ENCODE results near the gene DSCAML1.
"Not testable (repeated sequence)": the region's sequence is repeated elsewhere in the genome, so short reads cannot be mapped to it uniquely, and the experiment has no call there.

The DSCAML1 gene

GRCh38 chr11:117819096-117820040 is 22.4 kb upstream of the DSCAML1 start:
- no peak overlapping the region for H3K4me3 ChIP-seq (ENCODE audit: low read depth, low read length)
- no peak for DNase-seq (ENCODE audit: low read depth)

DNA sequence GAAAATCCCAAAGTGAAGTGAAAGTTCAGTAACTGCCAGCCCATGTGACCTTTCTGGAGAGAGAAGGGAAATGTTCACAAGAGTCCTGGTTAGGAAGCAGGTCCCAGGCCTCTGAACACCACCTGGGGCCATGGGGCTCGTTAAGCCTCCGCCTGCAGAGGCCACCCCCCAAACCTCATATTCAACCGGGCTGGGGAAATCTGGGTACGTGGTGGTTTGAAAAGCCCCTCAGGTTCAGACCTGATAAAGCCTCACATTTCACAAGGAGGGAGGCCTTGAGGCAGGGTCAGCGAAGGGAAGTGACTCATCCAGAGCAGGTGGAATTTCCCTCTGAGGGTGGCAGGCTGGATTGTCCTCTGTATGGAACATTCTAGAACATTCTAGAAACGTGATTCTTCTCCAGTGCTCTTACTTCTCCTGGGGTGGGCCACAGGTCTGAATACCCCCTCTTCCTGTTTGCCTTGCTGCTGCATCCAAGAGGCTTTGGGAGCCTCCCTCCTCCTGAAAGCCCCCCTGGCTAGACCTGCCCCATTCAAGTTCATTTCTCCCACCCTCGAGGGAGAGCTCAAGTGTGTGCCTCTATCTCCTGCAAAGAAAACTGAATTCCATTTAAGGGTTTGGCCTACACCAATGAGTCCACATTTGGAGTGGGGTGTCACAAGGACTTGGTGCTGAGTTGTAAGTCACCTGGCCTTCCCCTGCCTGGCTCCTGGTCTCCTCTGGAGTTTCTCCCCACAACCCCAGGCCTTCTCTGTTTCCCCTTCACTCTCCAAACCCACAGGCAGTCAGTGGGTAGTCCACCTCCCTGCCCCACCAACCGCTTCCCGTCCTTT is 21.2 kb upstream of the DSCAML1 start:
- no peak overlapping the region for H3K4me3 ChIP-seq (ENCODE audit: low read depth, low read length)
- no peak for DNase-seq (ENCODE audit: low read depth)

GRCh38 chr11:117817368-117818040 is 20.5 kb upstream of the DSCAML1 start:
- DNase-seq (ENCODE audit: low read depth), result no peak
- no peak overlapping the region for H3K4me3 ChIP-seq (ENCODE audit: low read depth, low read length)

DNA sequence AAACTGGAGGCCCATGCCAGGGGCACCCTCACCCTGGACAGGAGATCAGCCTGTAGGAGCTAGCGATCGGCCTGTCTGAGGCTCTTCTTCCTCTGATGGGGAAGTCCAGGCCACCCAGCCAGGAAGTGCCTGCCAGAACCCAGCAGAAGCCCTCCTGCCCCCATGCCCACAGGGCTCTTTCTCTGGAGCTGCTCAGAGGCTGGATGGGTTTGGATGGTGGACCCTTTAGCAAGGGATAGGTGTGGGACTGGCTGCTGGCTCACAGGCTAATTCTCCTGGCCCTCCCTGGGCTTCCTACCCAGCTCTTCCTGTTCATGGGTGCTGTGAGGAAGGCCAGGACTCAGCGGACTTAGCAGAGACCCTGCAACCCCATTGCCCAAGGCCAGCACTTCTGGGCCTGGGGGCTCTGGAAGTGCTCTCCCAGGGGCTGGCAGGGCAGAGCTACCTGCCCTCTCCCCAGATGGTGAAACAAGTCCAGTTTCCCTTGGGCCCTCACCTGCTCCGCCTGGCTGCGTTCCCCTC is 19.9 kb upstream of the DSCAML1 start:
- no peak overlapping the region for H3K4me3 ChIP-seq (ENCODE audit: low read depth, low read length)
- DNase-seq (ENCODE audit: low read depth), result no peak

- no peak overlapping the region for H3K4me3 ChIP-seq (ENCODE audit: low read depth, low read length)
- DNase-seq (ENCODE audit: low read depth), result no peak
Measured at GRCh38 chr11:117816151-117816741, 19.2 kb upstream of the DSCAML1 start.

GRCh38 chr11:117815262-117815803 is 18.3 kb upstream of the DSCAML1 start:
- DNase-seq (ENCODE audit: low read depth), result no peak
- H3K4me3 ChIP-seq (ENCODE audit: low read depth, low read length), result no peak overlapping the region

DNA sequence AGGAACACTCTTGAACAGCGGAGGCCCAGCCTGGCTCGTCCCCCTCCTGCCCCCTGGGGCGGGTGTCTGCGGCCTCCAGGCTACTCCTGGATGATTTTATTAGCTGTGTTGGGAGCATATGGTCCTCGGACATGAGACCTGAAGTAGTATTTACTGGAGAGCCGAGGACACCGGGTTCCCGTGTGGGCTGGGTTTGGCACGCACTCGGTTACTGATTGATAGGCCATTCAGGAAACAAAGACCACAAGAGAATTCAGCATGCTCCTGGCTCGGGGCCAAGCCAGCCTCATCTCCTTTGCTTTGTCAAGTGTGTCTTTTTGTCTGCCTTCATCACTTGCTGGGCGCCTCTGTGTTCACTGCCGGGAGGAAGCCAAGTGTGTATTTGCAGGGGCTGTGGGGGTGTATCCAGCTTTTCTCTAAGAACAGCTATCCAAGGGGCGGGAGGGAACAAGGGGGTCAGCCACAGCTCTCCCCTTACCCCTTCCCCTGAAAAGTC is 17.8 kb upstream of the DSCAML1 start:
- no peak for DNase-seq (ENCODE audit: low read depth)
- no peak overlapping the region for H3K4me3 ChIP-seq (ENCODE audit: low read depth, low read length)

DNA sequence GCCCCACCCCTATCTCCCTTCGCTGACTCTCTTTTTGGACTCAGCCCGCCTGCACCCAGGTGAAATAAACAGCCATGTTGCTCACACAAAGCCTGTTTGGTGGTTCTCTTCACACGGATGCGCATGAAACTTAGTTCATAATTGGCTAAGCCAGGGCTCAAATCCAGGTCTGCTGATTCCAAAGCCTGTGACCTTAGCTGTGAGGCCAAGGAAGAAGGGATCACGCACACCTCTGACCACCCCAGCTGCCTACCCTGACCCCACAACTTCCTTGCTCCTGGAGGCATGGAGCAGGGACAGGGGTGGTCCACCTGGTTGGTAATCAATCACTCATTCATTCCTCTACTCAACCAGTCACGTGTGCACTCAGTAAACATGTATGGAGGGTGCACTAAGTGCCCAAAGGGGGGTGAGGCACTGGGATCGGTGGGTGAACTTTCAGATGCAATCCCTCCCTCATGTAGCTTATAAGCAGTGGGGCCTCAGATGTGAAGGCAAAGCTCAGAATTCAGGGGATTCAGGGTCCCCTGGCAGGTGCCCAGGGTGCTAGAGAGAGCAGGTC is 17.3 kb upstream of the DSCAML1 start:
- H3K4me3 ChIP-seq (ENCODE audit: low read depth, low read length), result no peak overlapping the region
- DNase-seq (ENCODE audit: low read depth), result no peak

DNA sequence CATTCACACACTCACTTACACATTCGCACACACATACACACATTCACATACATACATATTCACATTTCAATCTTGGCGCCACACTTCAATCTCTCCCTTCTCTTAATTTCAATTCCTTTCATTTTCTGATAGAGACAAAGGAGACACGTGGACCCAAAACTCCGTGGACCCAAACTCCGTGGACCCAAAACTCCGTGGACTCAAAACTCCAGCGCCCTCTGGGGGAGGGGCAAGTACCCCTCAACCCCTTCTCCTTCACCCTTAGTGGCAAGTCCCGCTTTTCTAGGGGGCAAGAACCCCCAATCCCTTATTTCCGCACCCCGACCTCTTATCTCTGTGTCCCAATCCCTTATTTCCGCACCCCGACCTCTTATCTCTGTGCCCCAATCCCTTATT is 13.0 kb upstream of the DSCAML1 start:
- H3K4me3 ChIP-seq (ENCODE audit: low read depth, low read length); DNase-seq (ENCODE audit: low read depth): not testable (repeated sequence)

DNA sequence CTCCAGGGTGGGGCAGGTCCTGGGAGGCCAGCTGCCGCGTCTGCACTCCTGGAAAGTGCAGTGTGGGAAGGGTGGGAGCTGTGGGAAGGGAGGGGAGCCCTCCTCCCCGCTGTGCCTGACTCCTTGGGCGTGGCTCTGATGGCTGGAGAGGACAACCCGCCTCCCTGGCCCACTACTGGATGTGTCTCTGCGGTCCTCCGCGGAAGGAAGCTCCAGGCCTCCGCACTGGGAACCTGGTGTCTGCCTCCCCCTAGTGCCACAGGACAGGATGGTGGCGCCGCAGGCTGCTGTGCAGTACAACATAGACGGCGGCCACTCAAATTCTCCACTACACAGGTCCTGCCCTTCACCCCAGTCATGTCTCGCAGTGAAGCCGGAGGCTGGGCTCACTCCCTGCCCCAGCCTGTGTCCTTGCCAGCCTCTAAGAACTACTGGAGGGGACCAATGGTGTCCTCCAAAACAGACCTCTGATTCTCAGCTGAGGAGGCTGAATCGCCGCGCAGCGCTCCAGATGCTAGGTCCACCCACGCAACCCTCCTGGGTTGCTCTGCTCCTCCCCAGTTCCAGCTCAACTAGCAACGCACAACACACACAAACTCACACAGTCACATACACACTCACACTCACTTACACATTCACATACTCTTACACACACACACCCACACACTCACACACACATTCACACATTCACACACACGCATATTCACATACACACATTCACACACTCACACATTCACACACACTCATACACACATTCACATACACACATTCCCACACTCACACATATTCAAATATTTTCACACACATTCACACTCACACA is 12.4 kb upstream of the DSCAML1 start:
- no peak for DNase-seq (ENCODE audit: low read depth)
- H3K4me3 ChIP-seq (ENCODE audit: low read depth, low read length), result no peak overlapping the region

- H3K4me3 ChIP-seq (ENCODE audit: low read depth, low read length), result no peak overlapping the region
- no peak for DNase-seq (ENCODE audit: low read depth)
Measured at GRCh38 chr11:117808784-117809183, 11.8 kb upstream of the DSCAML1 start.

- DNase-seq (ENCODE audit: low read depth), result no peak
- no peak overlapping the region for H3K4me3 ChIP-seq (ENCODE audit: low read depth, low read length)
Measured at GRCh38 chr11:117807482-117808327, 10.7 kb upstream of the DSCAML1 start.

- H3K4me3 ChIP-seq (ENCODE audit: low read depth, low read length), result no peak overlapping the region
- DNase-seq (ENCODE audit: low read depth), result no peak
Measured at GRCh38 chr11:117806846-117807245, 9.8 kb upstream of the DSCAML1 start.

- no peak for DNase-seq (ENCODE audit: low read depth)
- no peak overlapping the region for H3K4me3 ChIP-seq (ENCODE audit: low read depth, low read length)
Measured at GRCh38 chr11:117805045-117805444, 8.0 kb upstream of the DSCAML1 start.

DNA sequence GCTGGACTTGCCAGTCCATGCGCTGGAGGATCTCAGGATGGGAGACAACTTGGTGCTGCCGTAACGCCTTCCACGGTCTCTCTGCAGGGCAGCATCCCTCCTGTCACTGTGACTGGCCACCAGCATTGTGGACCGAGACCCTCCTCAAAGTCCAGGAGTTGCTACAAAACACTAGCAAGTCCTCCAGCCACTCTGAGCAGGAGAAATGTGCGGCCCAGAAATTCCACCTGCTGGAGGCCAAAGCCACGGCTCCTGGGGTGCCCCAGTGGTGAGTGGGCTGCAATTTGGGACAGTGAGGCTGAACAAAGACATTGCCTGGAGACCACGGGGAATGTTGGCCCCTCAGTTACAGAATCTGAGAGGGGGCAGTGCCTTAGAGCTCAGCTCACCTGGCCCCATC is 6.9 kb upstream of the DSCAML1 start:
- no peak for DNase-seq (ENCODE audit: low read depth)
- H3K4me3 ChIP-seq (ENCODE audit: low read depth, low read length), result no peak overlapping the region

- no peak overlapping the region for H3K4me3 ChIP-seq (ENCODE audit: low read depth, low read length)
- no peak for DNase-seq (ENCODE audit: low read depth)
Measured at GRCh38 chr11:117799634-117800033, 2.6 kb upstream of the DSCAML1 start.

DNA sequence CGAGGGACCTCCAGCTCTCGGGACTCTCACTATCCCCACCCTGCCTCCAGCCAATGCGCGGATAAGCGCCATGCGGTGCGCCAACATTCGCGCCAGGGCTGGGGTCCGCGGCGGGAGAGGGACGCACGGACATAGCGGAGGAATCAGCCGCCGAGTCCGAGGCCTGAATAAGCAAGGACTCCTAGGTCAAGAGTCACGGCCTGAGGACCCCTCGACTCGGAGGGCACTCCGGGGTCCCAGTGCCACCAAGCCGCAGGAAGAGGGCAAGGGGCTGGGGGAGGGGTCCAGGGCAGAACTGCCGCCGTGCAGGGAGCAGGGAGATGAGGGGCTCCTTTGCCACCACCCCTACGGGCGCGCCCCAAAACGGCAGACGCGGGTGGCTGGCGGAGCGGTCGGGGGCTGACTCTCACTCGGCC is 552 bp downstream of the DSCAML1 start:
- no peak for DNase-seq (ENCODE audit: low read depth)
- H3K4me3 ChIP-seq (ENCODE audit: low read depth, low read length), result no peak overlapping the region
